Left ventricle myocardium inferior (tissue), 1 donor: ENCODE results near the gene URB1. TPM values are rescaled to one million over a fixed set of nuclear protein-coding genes. Genes with fewer than 3 reads are reported as not detected.

ENCODE experiments used
- DNase-seq: peaks from one replicate; pipeline ENCODE4 v3.0.0-alpha.2; 2020
- H3K27ac ChIP-seq: fragments of 200-600 bp; replicated peaks from 2 replicates; pipeline ENCODE4 v1.8.0; 2021
- H3K27me3 ChIP-seq: fragments of 200-600 bp; 2 replicates; pipeline ENCODE4 v1.8.0; 2021; ENCODE audit warnings: low read depth
- H3K36me3 ChIP-seq: fragments of 200-600 bp; 2 replicates; pipeline ENCODE4 v1.8.0; 2021
- H3K4me1 ChIP-seq: fragments of 200-600 bp; 2 replicates; pipeline ENCODE4 v1.8.0; 2021
- H3K4me3 ChIP-seq: fragments of 200-600 bp; 2 replicates; pipeline ENCODE4 v1.8.0; 2021; ENCODE audit warnings: mild to moderate bottlenecking, moderate library complexity
- H3K9me3 ChIP-seq: fragments of 200-600 bp; replicated peaks from 2 replicates; pipeline ENCODE4 v1.8.0; 2021
- CTCF ChIP-seq: fragments of 200-600 bp; IDR thresholded peaks from 2 replicates; pipeline ENCODE4 v1.8.0; 2021; ENCODE audit warnings: antibody characterized with exemption, mild to moderate bottlenecking, borderline replicate concordance
- intact Hi-C: fragments of 100-400 bp; cut with micrococcal nuclease; formaldehyde crosslinking; loops from one replicate; pipeline ENCODE4 v1.11.0; 2022
- total RNA-seq: library from RNA; stranded (reverse); fragmentation: NEBNext Ultra II Directional; extraction: Animal tissue kit (Norgen Biotek cat#: 25700); gene quantifications from one replicate; pipeline ENCODE4 v1.2.1, GENCODE V29; 2021
- donor health status: DM: no; HTN: yes; CAD: no; lungs with severe emphysema.

URB1 gene
- total RNA-seq, 1 donor from 2014 or later = 13.8 TPM

- intact Hi-C loops = no loop called here
Measured at GRCh38 chr21:32281531-32281930, 111.3 kb downstream of the URB1 start.

DNA sequence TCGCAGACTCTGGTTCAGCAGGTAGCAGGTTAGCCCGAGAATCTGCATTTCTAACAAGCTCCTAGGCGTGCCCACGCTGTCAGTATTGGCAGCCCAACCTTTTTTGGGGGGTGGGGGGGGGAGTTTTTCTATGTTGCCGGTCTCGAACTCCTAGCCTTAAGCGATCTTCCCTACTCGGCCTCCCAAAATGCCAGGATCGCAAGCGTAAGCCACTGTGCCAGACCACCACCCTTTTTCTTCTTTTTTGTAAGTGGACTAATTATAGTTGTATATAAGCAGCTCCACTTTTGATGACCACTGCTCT lies 113.5 kb downstream of the URB1 start:
- DNase-seq = no peak
- intact Hi-C loops = no loop called here

More at GRCh38 chr21:32281531-32281930, 111.3 kb downstream of the URB1 start:
- Histone ChIP-seq H3K27ac (no peak overlapping the region), H3K4me1 (peaks cover 26% of the 10 kb centered on the region), H3K36me3 (peaks cover 9% of the 10 kb centered on the region), H3K9me3 (no peaks in the 10 kb centered on the region), H3K27me3 (no peaks in the 10 kb centered on the region), H3K4me3 (no peak overlapping the region)
- no peak for TF ChIP-seq CTCF
- no peak for DNase-seq

DNA sequence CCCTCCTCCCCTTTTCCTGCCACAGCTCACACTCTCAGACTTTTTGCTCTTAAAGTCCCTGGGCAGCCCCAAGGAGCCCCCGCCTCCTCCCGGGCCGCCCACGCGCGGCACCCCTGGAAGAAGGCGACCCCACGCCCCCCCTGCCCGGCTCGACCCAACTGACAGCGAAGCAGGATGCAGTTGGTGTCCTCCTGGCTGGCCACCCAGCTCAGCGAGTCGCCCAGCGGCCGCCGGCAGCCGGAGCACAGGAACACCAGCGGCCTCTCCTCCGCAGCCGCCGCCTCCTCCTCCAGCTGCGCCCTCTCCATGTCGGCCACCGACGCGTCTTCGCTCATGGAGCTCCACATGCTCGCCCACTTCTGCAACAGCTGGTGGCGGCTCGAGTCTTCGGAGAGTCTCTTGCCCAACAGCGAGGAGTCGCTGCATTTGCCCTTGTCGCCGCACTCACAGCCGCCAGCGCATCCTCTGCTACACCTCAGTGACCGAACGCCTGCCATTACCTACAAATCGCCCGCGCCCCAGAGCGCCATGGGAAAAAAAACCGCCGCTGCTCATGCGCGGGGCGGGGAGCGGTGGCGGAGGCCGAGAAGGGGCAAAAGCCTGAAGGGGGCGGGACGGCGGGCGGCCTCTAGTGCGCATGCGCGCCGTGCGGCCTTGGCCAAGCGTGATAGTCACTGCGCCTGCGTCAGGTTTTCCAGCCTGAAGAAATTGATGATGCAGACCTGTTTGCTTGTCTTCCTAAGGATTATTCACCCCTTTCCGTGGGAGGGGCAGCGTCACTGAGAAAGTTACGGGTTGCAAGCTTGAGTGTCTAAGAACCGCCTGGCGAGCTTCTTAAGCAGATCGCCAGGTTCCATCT lies 114.1 kb downstream of the URB1 start, which contains the start of gene MIS18A:
TSS of gene MIS18A (minus strand) at position 532 of the 859 bp plus-strand sequence. CDS start at position 497, 35 bp downstream.
- Histone ChIP-seq H3K27me3 (no peaks in the 10 kb centered on the region), H3K4me1 (peaks cover 26% of the 10 kb centered on the region), H3K36me3 (peaks cover 11% of the 10 kb centered on the region), H3K27ac (peak within 1 kb of the TSS; percentile 73), H3K4me3 (peak within 1 kb of the TSS; percentile 94), H3K9me3 (no peaks in the 10 kb centered on the region)
- peak; percentile 19 for TF ChIP-seq CTCF
- intact Hi-C loops = no loop called here
- peak; percentile 95 for DNase-seq

More for the DNA sequence above, 113.5 kb downstream of the URB1 start:
- H3K4me3 ChIP-seq = peak overlapping the region; percentile 94
- H3K27ac ChIP-seq = peak overlapping the region; percentile 73
- no peak for TF ChIP-seq CTCF
- H3K36me3 ChIP-seq = peaks cover 9% of the 10 kb centered on the region
- H3K27me3 ChIP-seq = no peaks in the 10 kb centered on the region
- no peaks in the 10 kb centered on the region for H3K9me3 ChIP-seq
- peaks cover 26% of the 10 kb centered on the region for H3K4me1 ChIP-seq

GRCh38 chr21:32278103-32278502 lies 114.7 kb downstream of the URB1 start:
- H3K27ac ChIP-seq = peak overlapping the region; percentile 73
- peaks cover 26% of the 10 kb centered on the region for H3K4me1 ChIP-seq
- DNase-seq = no peak
- H3K9me3 ChIP-seq = no peaks in the 10 kb centered on the region
- no peak for TF ChIP-seq CTCF
- H3K36me3 ChIP-seq = peaks cover 16% of the 10 kb centered on the region
- peak overlapping the region; percentile 94 for H3K4me3 ChIP-seq
- no peaks in the 10 kb centered on the region for H3K27me3 ChIP-seq
- intact Hi-C loops = no loop called here

- Histone ChIP-seq H3K4me1 (peaks cover 26% of the 10 kb centered on the region), H3K27ac (no peak overlapping the region), H3K4me3 (no peak overlapping the region), H3K9me3 (no peaks in the 10 kb centered on the region), H3K36me3 (peaks cover 7% of the 10 kb centered on the region), H3K27me3 (no peaks in the 10 kb centered on the region)
- intact Hi-C loops = no loop called here
- no peak for DNase-seq
- TF ChIP-seq CTCF = no peak
Measured at GRCh38 chr21:32276671-32277070, 116.1 kb downstream of the URB1 start.
